ENCODE measurements around the gene APBB2.

The APBB2 gene

GRCh38 chr4:41133454-41134018 lies 80.8 kb downstream of the APBB2 start:
- DNase-seq: no peak

DNA sequence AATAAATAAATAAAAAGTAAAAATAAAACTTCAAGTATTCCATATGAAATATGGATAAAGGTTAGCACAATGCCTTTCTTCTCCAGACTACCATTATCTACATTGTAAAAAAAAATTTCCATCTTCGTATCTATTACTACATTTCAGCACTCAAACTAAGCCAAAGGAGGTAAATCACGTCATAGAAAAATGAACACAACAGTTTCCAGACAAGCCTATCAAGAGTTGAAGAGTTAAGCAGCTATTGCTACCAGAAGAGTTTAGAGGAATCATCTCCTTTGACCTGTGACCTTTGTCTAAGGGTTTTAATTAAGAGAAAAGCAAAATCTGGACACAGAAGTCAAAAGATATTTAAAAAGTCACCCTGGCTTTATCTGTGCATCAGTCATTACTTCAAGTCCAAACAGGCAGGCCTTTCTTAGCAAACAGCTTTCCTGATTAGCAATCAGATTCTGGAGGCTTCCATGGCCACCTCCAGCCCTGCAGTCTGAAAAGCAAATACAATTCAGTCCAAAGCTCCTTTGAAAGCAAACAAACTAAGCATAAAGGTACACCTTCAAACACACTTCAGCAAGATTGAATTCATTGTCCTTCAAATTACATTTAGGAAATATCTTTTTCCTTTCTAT lies 82.2 kb downstream of the APBB2 start:
- no peak for DNase-seq

DNA sequence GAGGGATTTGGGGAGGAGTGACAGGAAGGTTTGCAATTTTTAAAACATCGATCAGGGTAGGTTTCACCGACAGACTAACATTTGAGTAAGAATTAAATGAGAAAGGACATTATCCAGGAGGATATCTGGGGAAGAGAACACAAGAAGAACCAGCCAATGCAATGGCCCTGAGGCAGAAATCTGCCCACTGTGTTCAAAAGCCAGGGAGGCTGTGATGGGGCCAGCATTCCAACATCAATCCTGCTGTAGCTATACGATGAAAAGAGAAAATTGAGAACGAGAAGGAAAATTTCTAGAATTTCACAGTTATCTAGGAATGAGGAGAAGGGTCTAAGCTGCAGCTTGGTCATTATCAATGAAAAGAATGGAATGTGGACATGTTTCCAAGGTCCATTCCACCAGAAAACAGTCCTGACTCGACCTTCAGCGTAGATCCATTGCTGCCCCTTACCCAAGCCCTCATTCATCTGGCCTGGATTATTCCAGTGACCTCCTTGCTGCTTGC lies 84.4 kb downstream of the APBB2 start:
- no peak for DNase-seq

- no peak for DNase-seq
Observed at GRCh38 chr4:41129128-41129754, 85.1 kb downstream of the APBB2 start.

DNA sequence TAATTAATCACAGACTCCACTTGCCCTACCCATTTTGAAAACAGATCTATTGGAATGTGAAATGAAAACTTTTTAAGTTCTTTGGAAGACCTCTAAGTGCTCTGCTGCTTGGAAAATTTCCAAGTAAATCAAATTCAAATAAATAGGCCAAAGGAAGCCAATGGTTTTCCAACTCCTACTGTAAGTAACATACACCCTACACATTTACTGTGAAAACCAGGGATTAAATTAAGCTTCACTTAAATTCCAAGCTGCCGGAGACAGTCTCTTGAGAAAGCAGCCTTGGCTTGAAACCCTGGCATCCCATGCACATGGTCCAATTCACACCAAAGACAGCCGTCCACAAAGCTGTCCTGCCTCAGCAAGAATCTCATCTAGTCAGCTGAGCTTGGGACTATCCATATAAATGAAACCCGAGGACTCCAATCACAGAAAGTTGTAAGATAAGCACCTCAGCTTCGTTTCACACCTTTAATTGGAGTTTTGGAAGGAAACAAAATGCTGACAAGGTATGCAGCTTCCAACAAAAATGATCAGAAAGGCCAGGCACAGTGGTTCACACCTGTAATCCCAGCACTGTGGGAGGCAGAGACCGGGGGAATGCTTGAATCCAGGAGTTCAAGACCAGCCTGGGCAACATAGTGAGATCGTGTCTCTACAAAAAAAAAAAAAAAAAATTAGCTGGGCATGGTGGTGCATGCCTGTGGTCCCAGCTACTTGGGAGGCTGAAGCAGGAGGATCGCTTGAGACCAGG lies 88.6 kb downstream of the APBB2 start:
- no peak for DNase-seq

- DNase-seq: no peak
Observed at GRCh38 chr4:41124916-41125548, 89.3 kb downstream of the APBB2 start.

DNA sequence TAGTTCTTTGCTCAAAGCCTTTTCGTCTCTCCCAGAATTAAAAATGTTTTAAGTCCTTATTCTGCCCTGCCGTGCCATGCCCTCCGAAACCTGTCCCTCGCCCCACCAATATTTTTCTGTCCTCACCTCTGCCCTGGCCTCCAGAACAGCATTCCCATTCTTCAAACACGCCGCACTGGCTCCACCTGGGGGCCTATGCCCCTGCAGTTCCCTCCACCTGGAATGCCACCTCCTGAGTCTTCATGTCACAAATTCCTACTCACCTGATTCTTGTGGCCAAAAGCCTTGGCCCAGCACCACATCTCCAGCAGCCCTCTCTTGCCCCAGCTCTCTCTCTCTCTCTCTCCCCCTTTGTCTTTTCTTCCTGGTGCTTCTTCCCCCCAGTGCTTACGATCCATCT lies 91.6 kb downstream of the APBB2 start:
- no peak for DNase-seq

DNA sequence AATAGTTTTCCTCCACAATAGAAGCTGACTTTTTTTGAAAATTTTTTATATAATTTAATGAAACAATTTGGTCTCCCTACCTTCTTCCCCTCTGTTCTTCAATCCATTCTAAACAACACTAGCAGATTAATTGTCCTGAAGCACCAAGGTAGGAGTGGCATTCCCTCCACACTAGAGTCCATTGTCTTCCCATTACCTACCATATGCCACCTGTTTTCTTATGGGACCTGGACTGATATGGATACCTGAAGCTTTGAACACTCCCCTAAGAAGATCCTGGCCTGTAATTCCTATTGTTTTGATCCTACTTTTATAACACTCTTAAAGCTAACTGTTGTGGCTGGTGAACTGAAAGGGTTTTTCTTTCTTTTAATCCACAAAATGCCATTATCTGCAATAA lies 92.0 kb downstream of the APBB2 start:
- no peak for DNase-seq

DNA sequence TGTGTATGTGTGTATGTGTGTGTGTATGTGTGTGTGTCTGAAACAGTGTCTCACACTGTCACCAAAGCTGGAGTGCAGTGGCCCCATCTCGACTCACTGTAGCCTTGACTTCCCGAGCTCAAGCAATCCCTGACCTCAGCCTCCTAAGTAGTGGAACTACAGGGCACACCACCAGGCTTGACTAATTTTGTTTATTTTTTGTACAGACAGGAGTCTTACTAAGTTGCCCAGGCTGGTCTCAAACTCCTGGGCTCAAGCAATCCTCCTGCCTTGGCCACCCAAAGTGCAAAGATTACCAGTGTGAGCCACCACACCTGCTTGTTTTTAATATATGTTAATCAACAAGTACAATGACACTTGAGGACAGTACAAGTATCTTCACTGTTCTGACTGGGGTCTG lies 92.4 kb downstream of the APBB2 start:
- DNase-seq: no peak

DNA sequence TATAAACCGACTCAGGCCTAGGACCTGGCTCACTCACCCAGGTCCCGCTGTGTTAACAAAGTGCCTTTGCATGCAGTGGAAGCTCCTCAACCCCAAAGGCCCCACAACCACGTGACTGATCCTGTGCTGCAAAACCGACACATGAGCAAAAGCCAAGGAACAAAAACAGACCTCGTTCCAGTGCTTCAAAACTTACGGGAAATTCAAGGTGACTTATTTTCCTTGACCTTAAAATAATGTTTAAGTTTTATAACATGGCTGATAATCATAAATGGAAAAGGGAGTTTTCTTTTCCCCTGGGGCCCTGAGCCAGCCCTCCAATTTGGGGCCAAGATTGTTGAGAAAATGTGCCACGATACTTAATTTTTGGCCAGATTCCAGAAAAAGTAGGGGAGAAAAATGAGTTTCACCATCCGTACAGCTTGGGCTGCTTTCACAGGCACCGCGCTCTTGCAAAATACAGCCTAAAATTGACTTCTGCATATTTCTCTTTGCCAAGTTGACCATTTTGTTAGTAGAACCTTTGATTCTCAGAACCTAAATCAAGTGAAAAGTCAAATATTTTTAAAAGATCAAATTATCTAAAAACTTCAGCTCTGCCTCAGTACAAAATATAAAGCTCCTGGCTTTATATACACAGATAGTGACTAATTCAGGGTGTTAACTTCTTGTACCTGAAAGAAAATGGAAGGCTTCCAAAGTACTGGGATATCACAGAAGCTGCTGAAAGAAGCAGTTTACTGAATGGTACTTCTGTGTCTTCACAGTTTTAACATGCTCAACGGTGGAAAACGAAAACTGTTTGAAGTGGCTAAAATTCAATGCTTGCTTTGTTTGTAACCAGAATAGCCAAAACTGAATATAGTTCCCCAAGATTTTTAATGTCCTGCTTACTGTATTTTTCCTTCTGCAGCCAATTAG lies 93.8 kb downstream of the APBB2 start:
- no peak for DNase-seq

DNA sequence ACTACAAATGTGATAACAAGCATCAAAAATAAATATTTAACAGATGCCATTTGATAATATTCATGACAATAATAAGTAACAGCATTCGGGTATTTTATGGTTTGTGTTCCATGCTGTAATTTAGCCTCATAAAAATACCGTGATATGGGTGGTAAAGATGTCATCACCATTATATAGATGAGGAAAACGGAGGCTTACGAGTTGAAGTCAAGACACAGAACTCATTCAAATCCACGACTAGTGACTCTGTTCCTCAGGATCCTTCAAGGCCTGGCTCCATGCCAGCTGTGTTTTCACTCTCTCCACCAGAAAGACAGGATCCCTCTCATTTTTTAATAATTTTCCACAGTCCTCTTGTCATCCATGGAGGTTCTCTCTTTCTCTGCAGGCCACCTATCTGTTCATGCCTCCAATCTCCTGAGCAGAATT lies 94.5 kb downstream of the APBB2 start:
- DNase-seq: no peak

DNA sequence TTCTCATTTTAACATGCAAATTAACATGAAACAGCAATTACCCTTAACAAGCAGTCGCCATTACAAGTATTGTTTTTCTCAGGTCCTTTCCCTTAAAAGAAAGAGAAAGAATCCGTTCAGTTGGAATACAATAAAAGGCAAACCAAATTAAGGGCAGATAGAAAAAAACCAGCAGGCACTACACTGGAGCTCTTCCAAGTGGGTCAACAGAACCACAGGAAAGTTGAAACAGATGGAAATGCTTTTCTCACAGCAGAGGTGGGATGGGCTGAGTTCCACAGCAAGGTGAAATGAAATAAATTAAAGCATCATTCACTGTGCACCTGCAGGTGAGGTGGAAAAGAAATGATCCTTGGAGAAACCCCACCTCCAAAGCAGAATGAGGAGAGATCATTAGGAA lies 102.6 kb downstream of the APBB2 start:
- DNase-seq: no peak

GRCh38 chr4:41110050-41110449 lies 104.3 kb downstream of the APBB2 start:
- no peak for DNase-seq

DNA sequence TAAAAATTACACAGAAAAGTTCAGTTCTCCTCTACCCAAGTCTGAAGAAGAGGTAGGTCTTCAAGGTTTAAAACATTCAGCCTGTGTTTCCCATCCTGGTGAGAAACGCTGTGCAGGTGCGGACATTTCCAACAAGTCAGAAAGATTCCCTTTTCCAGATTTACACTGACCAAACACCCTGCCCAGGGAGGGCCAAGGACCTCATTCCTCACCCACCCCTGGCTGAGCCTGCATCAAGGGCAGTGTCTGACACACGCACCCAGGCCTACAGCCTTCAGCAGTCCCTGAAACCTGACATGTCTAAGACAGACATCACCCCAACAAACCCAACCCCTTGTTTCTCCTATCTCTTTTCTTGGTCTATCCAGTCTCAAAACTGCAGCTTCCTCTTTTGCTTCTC lies 105.9 kb downstream of the APBB2 start:
- no peak for DNase-seq

- no peak for DNase-seq
Observed at GRCh38 chr4:41106694-41107419, 107.5 kb downstream of the APBB2 start.

DNA sequence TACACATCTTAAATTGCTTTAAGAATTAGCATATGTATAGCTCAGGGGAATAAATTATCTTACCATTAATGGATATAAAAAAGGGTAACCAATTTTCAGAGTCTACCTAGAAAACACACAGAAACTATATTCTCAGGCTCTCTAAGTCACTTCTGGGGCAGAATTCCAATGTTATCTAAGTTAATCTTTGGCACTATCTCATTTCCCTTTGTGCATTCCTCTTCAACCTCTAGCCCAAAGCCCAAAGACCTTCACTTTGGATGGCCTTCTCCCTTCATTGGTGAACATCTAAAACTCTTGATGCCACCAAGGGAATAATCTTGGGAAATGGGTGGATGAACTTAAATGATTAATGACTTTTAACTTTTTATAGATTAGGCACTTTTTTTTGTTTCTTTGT lies 108.3 kb downstream of the APBB2 start:
- no peak for DNase-seq

DNA sequence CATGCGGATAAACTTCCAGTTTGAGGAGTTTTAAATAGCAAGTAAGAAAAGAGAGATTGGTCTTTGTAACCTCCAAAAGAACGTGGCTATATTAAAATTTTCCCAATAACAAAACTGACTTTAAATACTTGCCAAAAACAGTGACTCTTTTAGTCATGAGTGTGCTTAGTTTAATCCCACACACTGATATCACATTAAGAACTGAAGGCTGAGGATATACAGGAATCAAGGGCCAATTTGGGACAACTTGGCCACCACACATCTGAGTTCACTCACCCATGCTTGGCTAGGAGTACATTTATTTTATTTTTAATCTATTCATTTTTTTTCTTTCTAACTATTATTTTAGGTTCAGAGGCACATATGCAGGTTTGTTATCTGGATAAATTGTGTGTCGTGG lies 110.2 kb downstream of the APBB2 start:
- no peak for DNase-seq

- no peak for DNase-seq
Observed at GRCh38 chr4:41103657-41104056, 110.7 kb downstream of the APBB2 start.

DNA sequence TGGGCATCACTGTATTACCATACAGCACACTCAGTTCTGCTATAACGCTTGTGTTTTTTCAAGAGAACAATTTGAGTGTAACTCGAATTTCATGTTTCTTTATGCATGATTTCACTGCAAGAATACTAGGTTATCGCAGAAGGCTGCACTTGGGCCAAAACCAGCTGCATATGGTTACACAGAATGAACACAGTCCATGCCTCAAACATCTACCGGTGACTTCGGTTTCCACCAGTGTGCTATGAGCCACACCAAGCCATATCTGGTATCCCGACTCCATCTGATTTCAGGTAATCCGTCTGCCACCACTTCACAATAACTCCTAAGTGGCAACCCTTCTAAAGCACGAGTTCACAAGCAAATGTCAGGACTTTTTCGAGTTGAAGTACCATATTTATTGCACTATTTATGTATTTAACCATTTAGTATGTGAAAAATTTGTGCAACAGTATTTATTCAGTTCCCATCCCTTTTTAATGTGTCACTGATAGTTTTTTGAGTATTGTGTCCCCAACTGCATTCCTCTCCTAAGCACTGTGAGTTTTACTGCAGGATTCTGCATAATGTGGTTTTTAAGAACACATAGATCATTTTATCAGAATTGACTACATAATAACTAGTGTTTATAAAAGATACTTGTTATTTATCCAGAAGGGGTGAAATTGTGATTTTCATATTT lies 111.8 kb downstream of the APBB2 start:
- no peak for DNase-seq

DNA sequence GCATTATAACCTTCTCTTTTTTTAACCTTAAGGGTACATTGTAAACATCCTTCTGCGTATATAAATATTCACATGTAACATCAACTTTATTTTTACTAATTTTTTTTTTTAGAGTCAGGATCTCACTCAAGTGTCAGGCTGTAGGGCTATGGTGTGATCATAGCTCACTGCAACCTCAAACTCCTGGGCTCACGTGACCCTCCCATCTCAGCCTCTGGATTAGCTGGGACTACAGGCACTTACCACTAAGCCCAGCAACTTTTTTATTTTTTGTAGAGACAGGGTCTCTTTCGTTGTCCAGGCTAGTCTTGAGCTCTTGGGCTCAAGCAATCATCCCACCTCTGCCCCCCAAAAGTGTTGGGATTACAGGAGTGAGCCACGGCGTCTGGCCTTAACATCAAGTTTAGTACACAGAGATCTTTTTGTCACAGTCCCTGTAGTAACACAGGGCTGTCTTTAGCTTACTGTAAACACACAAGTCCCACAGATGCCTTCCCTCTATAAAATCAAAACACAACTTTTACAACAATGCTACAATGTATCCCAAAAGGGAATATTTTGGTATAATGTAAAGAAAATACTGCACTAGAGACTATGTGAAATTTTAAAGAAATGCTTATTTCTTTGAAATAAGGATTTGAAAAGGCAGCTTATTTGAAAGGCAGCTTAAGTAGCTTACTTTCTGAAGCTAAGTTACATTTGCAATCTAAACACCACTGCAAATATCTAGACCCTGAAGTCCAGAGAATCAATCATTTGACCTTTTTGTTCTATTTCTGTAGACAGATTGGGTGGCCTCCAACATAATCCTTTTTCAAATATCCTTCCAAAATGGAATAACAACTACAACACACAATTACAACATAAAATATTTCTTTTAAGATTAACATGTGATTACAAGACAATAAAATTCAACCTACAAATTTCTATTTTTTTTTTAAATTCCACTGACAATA lies 116.0 kb downstream of the APBB2 start:
- no peak for DNase-seq

Data from stimulated activated CD4-positive, alpha-beta T cell treated with anti-CD3 and anti-CD28 coated beads, Interleukin-15, amount 100 ng/mL, for 24 hours (primary cell).